Measurements from ENCODE around the gene CCDC194. TPM values are rescaled to one million over a fixed set of nuclear protein-coding genes. Genes with fewer than 3 reads are reported as not detected.

Gene CCDC194
- total RNA-seq, 1 donor from 2014 or later = 0.62 TPM

- ATAC-seq (no peak), DNase-seq (ENCODE audit: low spot score) (no peak)
- intact Hi-C loops (cut with DNase I) = no loop called here
These were observed 12.8 kb upstream of the CCDC194 start for GRCh38 chr19:17406887-17407196.

GRCh38 chr19:17406046-17406886 lies 12.3 kb upstream of the CCDC194 start:
- ATAC-seq = no peak
- no peak for DNase-seq (ENCODE audit: low spot score)
- intact Hi-C loops (cut with DNase I) = no loop called here

- peak; percentile 96 for ATAC-seq
These were observed 11.5 kb upstream of the CCDC194 start, which contains the start of gene BST2 for GRCh38 chr19:17405250-17406045. BST2 (minus strand) TSS chr19:17405630; CDS start chr19:17405575, 55 bp downstream.

GRCh38 chr19:17404621-17405249 lies 10.7 kb upstream of the CCDC194 start:
- ATAC-seq (no peak), DNase-seq (ENCODE audit: low spot score) (no peak)
- intact Hi-C loops (cut with DNase I) = no loop called here

More at GRCh38 chr19:17405250-17406045, 11.5 kb upstream of the CCDC194 start, which contains the start of gene BST2:
- intact Hi-C loops (cut with DNase I) = no loop called here
- DNase-seq (ENCODE audit: low spot score) = no peak

- intact Hi-C loops (cut with DNase I) = no loop called here
- ATAC-seq (no peak), DNase-seq (ENCODE audit: low spot score) (no peak)
These were observed 10.0 kb upstream of the CCDC194 start for GRCh38 chr19:17404015-17404414.

GRCh38 chr19:17402982-17403855 lies 9.2 kb upstream of the CCDC194 start:
- intact Hi-C loops (cut with DNase I) = no loop called here
- peak; percentile 32 for ATAC-seq
- no peak for DNase-seq (ENCODE audit: low spot score)

GRCh38 chr19:17401628-17402027 lies 7.6 kb upstream of the CCDC194 start:
- DNase-seq (ENCODE audit: low spot score) = no peak
- ATAC-seq = no peak
- intact Hi-C loops (cut with DNase I) = no loop called here

GRCh38 chr19:17398902-17399527 lies 5.0 kb upstream of the CCDC194 start:
- ATAC-seq = no peak
- intact Hi-C loops (cut with DNase I) = no loop called here
- no peak for DNase-seq (ENCODE audit: low spot score)

GRCh38 chr19:17394891-17395415 lies 957 bp upstream of the CCDC194 start:
- peak; percentile 51 for ATAC-seq
- intact Hi-C loops (cut with DNase I) = no loop called here
- DNase-seq (ENCODE audit: low spot score) = peak; percentile 82

GRCh38 chr19:17393002-17393401 lies 994 bp downstream of the CCDC194 start:
- DNase-seq (ENCODE audit: low spot score) (no peak), ATAC-seq (no peak)
- intact Hi-C loops (cut with DNase I) = no loop called here

- peak; percentile 5 for ATAC-seq
- DNase-seq (ENCODE audit: low spot score) = no peak
- intact Hi-C loops (cut with DNase I) = no loop called here
These were observed 2.4 kb downstream of the CCDC194 start for GRCh38 chr19:17391371-17392151.

GRCh38 chr19:17390665-17391370 lies 3.2 kb downstream of the CCDC194 start:
- ATAC-seq (peak; percentile 96), DNase-seq (ENCODE audit: low spot score) (peak; percentile 92)
- intact Hi-C loops (cut with DNase I) = no loop called here

- intact Hi-C loops (cut with DNase I) = loop anchor here (10.0 kb wide), 1 partner anchor 95 kb away; no protein-coding TSS in a partner anchor
- DNase-seq (ENCODE audit: low spot score) (no peak), ATAC-seq (peak; percentile 3)
These were observed 3.9 kb downstream of the CCDC194 start for GRCh38 chr19:17389957-17390664.

GRCh38 chr19:17389288-17389687 lies 4.7 kb downstream of the CCDC194 start:
- ATAC-seq = no peak
- intact Hi-C loops (cut with DNase I) = loop anchor here (10.0 kb wide), 1 partner anchor 94 kb away; no protein-coding TSS in a partner anchor

GRCh38 chr19:17385878-17386611 lies 8.0 kb downstream of the CCDC194 start:
- peak; percentile 74 for DNase-seq (ENCODE audit: low spot score)
- ATAC-seq = peak; percentile 60
- intact Hi-C loops (cut with DNase I) = loop anchor here (10.0 kb wide), 1 partner anchor 91 kb away; no protein-coding TSS in a partner anchor

More at GRCh38 chr19:17389288-17389687, 4.7 kb downstream of the CCDC194 start:
- no peak for DNase-seq (ENCODE audit: low spot score)
